Memory B cell (primary cell): ENCODE measurements around the gene NOL11.
"Not testable (repeated sequence)": the region's sequence is repeated elsewhere in the genome, so short reads cannot be mapped to it uniquely, and the experiment has no call there.

Experiments
- ATAC-seq: fragments of 150-1000 bp; cut with Tn5 transposase; 2 replicates; pipeline ENCODE4 v1.10.0; 2021; ENCODE audit warnings: low read depth, mild to moderate bottlenecking, moderate library complexity
- DNase-seq, 2 donors: peaks; one replicate each; pipeline ENCODE4 v3.0.0; 2022; ENCODE audit warnings: low spot score in 2 of 2
- H3K27ac Mint-ChIP-seq: one replicate; pipeline ENCODE4 v1.8.0; 2022; ENCODE audit warnings: mild to moderate bottlenecking, moderate library complexity, mixed read lengths
- H3K27me3 Mint-ChIP-seq: one replicate; pipeline ENCODE4 v1.8.0; 2022; ENCODE audit warnings: mixed read lengths
- H3K36me3 Mint-ChIP-seq: one replicate; pipeline ENCODE4 v1.8.0; 2022; ENCODE audit warnings: mild to moderate bottlenecking, mixed read lengths
- H3K4me1 Mint-ChIP-seq: one replicate; pipeline ENCODE4 v1.8.0; 2022; ENCODE audit warnings: mixed read lengths
- H3K4me3 Mint-ChIP-seq: one replicate; pipeline ENCODE4 v1.8.0; 2022; ENCODE audit warnings: mild to moderate bottlenecking, moderate library complexity, mixed read lengths
- H3K9me3 Mint-ChIP-seq: one replicate; pipeline ENCODE4 v1.8.0; 2022; ENCODE audit warnings: mixed read lengths

NOL11 gene

GRCh38 chr17:67753026-67753425, 35.3 kb downstream of the NOL11 start:
- H3K4me3 Mint-ChIP-seq: no peak overlapping the region
- DNase-seq (no peak), ATAC-seq (no peak)
- H3K27me3 Mint-ChIP-seq: no peaks in the 10 kb centered on the region
- H3K36me3 Mint-ChIP-seq: peaks cover 35% of the 10 kb centered on the region
- no peaks in the 10 kb centered on the region for H3K9me3 Mint-ChIP-seq
- H3K27ac Mint-ChIP-seq: no peak overlapping the region
- no peaks in the 10 kb centered on the region for H3K4me1 Mint-ChIP-seq

GRCh38 chr17:67754001-67754400, 36.3 kb downstream of the NOL11 start:
- Mint-ChIP-seq H3K27me3 (no peaks in the 10 kb centered on the region), H3K9me3 (no peaks in the 10 kb centered on the region), H3K27ac (no peak overlapping the region), H3K36me3 (peaks cover 30% of the 10 kb centered on the region), H3K4me1 (no peaks in the 10 kb centered on the region), H3K4me3 (no peak overlapping the region)
- no peak for ATAC-seq
- no peak for DNase-seq

- H3K9me3 Mint-ChIP-seq, H3K4me3 Mint-ChIP-seq, H3K27me3 Mint-ChIP-seq, DNase-seq, H3K27ac Mint-ChIP-seq, ATAC-seq, H3K4me1 Mint-ChIP-seq: not testable (repeated sequence)
- H3K36me3 Mint-ChIP-seq: peaks cover 26% of the 10 kb centered on the region
Observed at GRCh38 chr17:67754686-67755085, 37.0 kb downstream of the NOL11 start.

GRCh38 chr17:67756766-67757165, 39.0 kb downstream of the NOL11 start:
- H3K27me3 Mint-ChIP-seq, H3K9me3 Mint-ChIP-seq, H3K27ac Mint-ChIP-seq, H3K4me1 Mint-ChIP-seq, DNase-seq, H3K4me3 Mint-ChIP-seq, ATAC-seq: not testable (repeated sequence)
- H3K36me3 Mint-ChIP-seq: peaks cover 13% of the 10 kb centered on the region

- Mint-ChIP-seq H3K27ac (no peak overlapping the region), H3K36me3 (peaks cover 6% of the 10 kb centered on the region), H3K9me3 (no peaks in the 10 kb centered on the region), H3K27me3 (no peaks in the 10 kb centered on the region), H3K4me3 (no peak overlapping the region), H3K4me1 (no peaks in the 10 kb centered on the region)
- DNase-seq: no peak
- ATAC-seq: no peak
Observed at GRCh38 chr17:67759355-67760171, 41.8 kb downstream of the NOL11 start.

- H3K27me3 Mint-ChIP-seq: no peaks in the 10 kb centered on the region
- peaks cover 3% of the 10 kb centered on the region for H3K4me1 Mint-ChIP-seq
- DNase-seq (no peak), ATAC-seq (no peak)
- H3K4me3 Mint-ChIP-seq: no peak overlapping the region
- no peak overlapping the region for H3K27ac Mint-ChIP-seq
- H3K36me3 Mint-ChIP-seq: peaks cover 2% of the 10 kb centered on the region
- H3K9me3 Mint-ChIP-seq: no peaks in the 10 kb centered on the region
Observed at GRCh38 chr17:67765623-67766022, 47.9 kb downstream of the NOL11 start.

- peaks cover 2% of the 10 kb centered on the region for H3K36me3 Mint-ChIP-seq
- no peak overlapping the region for H3K27ac Mint-ChIP-seq
- no peak overlapping the region for H3K4me3 Mint-ChIP-seq
- DNase-seq (no peak), ATAC-seq (no peak)
- H3K9me3 Mint-ChIP-seq: no peaks in the 10 kb centered on the region
- peaks cover 4% of the 10 kb centered on the region for H3K27me3 Mint-ChIP-seq
- peaks cover 3% of the 10 kb centered on the region for H3K4me1 Mint-ChIP-seq
Observed at GRCh38 chr17:67769231-67769630, 51.5 kb downstream of the NOL11 start.

- Mint-ChIP-seq H3K4me3 (no peak overlapping the region), H3K36me3 (no peaks in the 10 kb centered on the region), H3K4me1 (peaks cover 3% of the 10 kb centered on the region), H3K27ac (no peak overlapping the region), H3K27me3 (peaks cover 4% of the 10 kb centered on the region), H3K9me3 (no peaks in the 10 kb centered on the region)
- DNase-seq: no peak
- no peak for ATAC-seq
Observed at GRCh38 chr17:67770539-67770938, 52.8 kb downstream of the NOL11 start.

GRCh38 chr17:67772679-67773078, 54.9 kb downstream of the NOL11 start:
- no peaks in the 10 kb centered on the region for H3K4me1 Mint-ChIP-seq

GRCh38 chr17:67773246-67773645, 55.5 kb downstream of the NOL11 start:
- Mint-ChIP-seq H3K36me3 (no peaks in the 10 kb centered on the region), H3K4me1 (no peaks in the 10 kb centered on the region), H3K9me3 (no peaks in the 10 kb centered on the region), H3K4me3 (no peak overlapping the region), H3K27ac (no peak overlapping the region), H3K27me3 (peaks cover 4% of the 10 kb centered on the region)
- ATAC-seq: no peak
- no peak for DNase-seq

More at GRCh38 chr17:67772679-67773078, 54.9 kb downstream of the NOL11 start:
- Mint-ChIP-seq H3K36me3 (no peaks in the 10 kb centered on the region), H3K27me3 (peaks cover 4% of the 10 kb centered on the region), H3K9me3 (no peaks in the 10 kb centered on the region), H3K4me3 (no peak overlapping the region), H3K27ac (no peak overlapping the region)
- DNase-seq (no peak), ATAC-seq (no peak)

GRCh38 chr17:67779098-67779672, 61.4 kb downstream of the NOL11 start:
- no peaks in the 10 kb centered on the region for H3K9me3 Mint-ChIP-seq
- no peaks in the 10 kb centered on the region for H3K27me3 Mint-ChIP-seq
- no peak overlapping the region for H3K27ac Mint-ChIP-seq
- H3K36me3 Mint-ChIP-seq: no peaks in the 10 kb centered on the region
- DNase-seq (no peak), ATAC-seq (peak; percentile 60)
- no peaks in the 10 kb centered on the region for H3K4me1 Mint-ChIP-seq
- no peak overlapping the region for H3K4me3 Mint-ChIP-seq

- Mint-ChIP-seq H3K27ac (no peak overlapping the region), H3K27me3 (peaks cover 8% of the 10 kb centered on the region), H3K9me3 (peaks cover 3% of the 10 kb centered on the region), H3K36me3 (no peaks in the 10 kb centered on the region), H3K4me3 (no peak overlapping the region), H3K4me1 (no peaks in the 10 kb centered on the region)
- no peak for DNase-seq
- no peak for ATAC-seq
Observed at GRCh38 chr17:67784364-67785121, 66.8 kb downstream of the NOL11 start.

GRCh38 chr17:67785122-67785477, 67.4 kb downstream of the NOL11 start:
- H3K27ac Mint-ChIP-seq: no peak overlapping the region
- ATAC-seq (no peak), DNase-seq (no peak)
- H3K4me3 Mint-ChIP-seq: no peak overlapping the region
- H3K36me3 Mint-ChIP-seq: peaks cover 1% of the 10 kb centered on the region
- H3K27me3 Mint-ChIP-seq: peaks cover 10% of the 10 kb centered on the region
- H3K4me1 Mint-ChIP-seq: no peaks in the 10 kb centered on the region
- H3K9me3 Mint-ChIP-seq: peaks cover 3% of the 10 kb centered on the region

- no peak overlapping the region for H3K27ac Mint-ChIP-seq
- H3K4me3 Mint-ChIP-seq: no peak overlapping the region
- H3K9me3 Mint-ChIP-seq: peaks cover 3% of the 10 kb centered on the region
- peaks cover 1% of the 10 kb centered on the region for H3K36me3 Mint-ChIP-seq
- H3K27me3 Mint-ChIP-seq: peaks cover 10% of the 10 kb centered on the region
- no peaks in the 10 kb centered on the region for H3K4me1 Mint-ChIP-seq
- no peak for ATAC-seq
- DNase-seq: no peak
Observed at GRCh38 chr17:67785504-67785903, 67.8 kb downstream of the NOL11 start.
